NT2/D1 (cell line): Measurements from ENCODE around the gene ROBO1.
"Not testable (repeated sequence)": the region's sequence is repeated elsewhere in the genome, so short reads cannot be mapped to it uniquely, and the experiment has no call there.

ENCODE experiments used
- DNase-seq: peaks from one replicate; pipeline ENCODE4 v3.0.0-alpha.2; 2011; ENCODE audit warnings: low read depth, low spot score
- H3K27me3 ChIP-seq: 2 replicates; pipeline ENCODE4 v1.6.0; 2011; ENCODE audit warnings: mild to moderate bottlenecking; ENCODE audit not compliant: insufficient read length, insufficient read depth
- H3K36me3 ChIP-seq: 2 replicates; pipeline ENCODE4 v1.6.1; 2011; ENCODE audit warnings: mild to moderate bottlenecking, low read length, mixed read lengths; ENCODE audit not compliant: insufficient read depth, insufficient read length
- H3K4me1 ChIP-seq: 2 replicates; pipeline ENCODE4 v1.5.1; 2011; ENCODE audit not compliant: insufficient read depth, insufficient read length
- H3K4me3 ChIP-seq: 2 replicates; pipeline ENCODE4 v1.5.1; 2011; ENCODE audit warnings: low read depth; ENCODE audit not compliant: insufficient read length
- H3K9ac ChIP-seq: 2 replicates; pipeline ENCODE4 v1.6.0; 2011; ENCODE audit warnings: low read depth; ENCODE audit not compliant: insufficient read length
- H3K9me3 ChIP-seq: 2 replicates; pipeline ENCODE4 v1.5.1; 2011; ENCODE audit warnings: mild to moderate bottlenecking, low read length; ENCODE audit not compliant: insufficient read depth
- SUZ12 ChIP-seq: IDR thresholded peaks from 2 replicates; pipeline ENCODE4 v1.6.1; 2011; ENCODE audit not compliant: insufficient read length, insufficient read depth; ENCODE audit errors: extremely low read depth
- YY1 ChIP-seq: IDR thresholded peaks from 2 replicates; pipeline ENCODE4 v1.6.1; 2011; ENCODE audit not compliant: insufficient read length, insufficient read depth
- ZNF274 ChIP-seq: IDR thresholded peaks from 2 replicates; pipeline ENCODE4 v1.6.1; 2011; ENCODE audit warnings: mild to moderate bottlenecking, low read depth, low read length

ROBO1 gene

DNA sequence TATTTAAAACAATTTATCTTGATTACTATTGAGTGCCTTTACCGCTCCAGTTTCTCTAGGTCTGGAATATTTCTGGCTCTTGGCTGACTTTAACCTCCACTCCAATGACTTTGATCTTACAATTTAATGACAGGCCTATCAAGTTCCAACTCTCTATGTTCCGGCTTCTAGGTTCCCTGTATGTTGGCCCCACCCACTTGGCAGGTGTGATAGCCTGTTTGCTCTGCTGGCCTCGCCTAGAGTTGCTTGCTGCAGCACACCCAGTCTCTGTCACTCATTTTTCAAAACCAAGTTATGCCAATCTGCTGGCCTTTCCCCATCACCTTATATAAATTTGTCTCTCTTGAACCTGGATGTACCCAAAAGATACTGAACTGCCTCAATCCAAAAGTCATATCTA is 428.0 kb downstream of the ROBO1 start:
- TF ChIP-seq YY1 (no peak), SUZ12 (no peak), ZNF274 (no peak)
- no peak overlapping the region for H3K9ac ChIP-seq
- no peaks in the 10 kb centered on the region for H3K36me3 ChIP-seq
- no peaks in the 10 kb centered on the region for H3K27me3 ChIP-seq
- no peak for DNase-seq
- no peak overlapping the region for H3K4me3 ChIP-seq
- H3K4me1 ChIP-seq = no peaks in the 10 kb centered on the region
- H3K9me3 ChIP-seq = peaks cover 23% of the 10 kb centered on the region

DNA sequence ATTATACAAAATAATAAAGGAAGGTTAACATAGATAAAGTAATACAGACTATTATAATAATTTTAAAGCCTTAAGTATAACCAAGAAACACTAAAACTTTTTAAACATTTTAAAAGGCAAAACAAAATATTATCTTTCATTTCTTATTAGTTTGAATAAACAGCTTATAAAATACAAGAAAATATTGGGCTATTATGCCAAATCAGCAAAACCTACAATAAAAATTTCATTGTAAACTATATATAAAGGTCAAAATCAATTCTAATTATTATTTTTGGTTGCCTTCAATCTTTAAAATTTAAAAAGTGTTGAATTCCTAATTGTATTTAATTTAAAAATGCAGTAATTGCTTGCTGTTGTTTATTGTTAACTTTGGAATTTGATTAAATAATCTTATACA is 430.0 kb downstream of the ROBO1 start:
- no peak for DNase-seq
- H3K9me3 ChIP-seq = peaks cover 26% of the 10 kb centered on the region
- no peak overlapping the region for H3K9ac ChIP-seq
- TF ChIP-seq YY1 = no peak
- no peak for TF ChIP-seq SUZ12
- H3K4me1 ChIP-seq = no peaks in the 10 kb centered on the region
- no peaks in the 10 kb centered on the region for H3K36me3 ChIP-seq
- no peak overlapping the region for H3K4me3 ChIP-seq
- no peaks in the 10 kb centered on the region for H3K27me3 ChIP-seq

DNA sequence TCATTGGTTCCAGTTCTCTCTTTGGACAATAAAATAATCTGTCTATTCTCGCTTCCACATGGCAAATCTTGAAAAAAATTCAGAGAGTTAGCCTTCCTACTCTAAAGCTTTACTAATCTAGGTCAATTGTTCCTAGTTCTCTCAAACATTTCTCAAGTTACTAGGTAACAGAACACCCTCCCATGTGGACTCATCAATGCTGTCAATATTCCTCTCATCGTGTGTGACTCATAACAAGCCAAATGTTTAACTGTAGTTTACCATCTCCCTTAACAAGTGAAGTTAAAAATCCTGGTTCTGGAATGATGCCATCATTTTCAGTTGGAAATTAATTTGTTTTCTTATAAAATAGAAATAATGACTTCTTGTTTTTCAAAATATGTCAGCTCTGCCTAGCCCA is 438.6 kb downstream of the ROBO1 start:
- Histone ChIP-seq H3K27me3 (no peaks in the 10 kb centered on the region), H3K4me1 (no peaks in the 10 kb centered on the region), H3K4me3 (no peak overlapping the region), H3K9ac (no peak overlapping the region), H3K9me3 (peaks cover 8% of the 10 kb centered on the region; the same call in 1 of the 2 replicates), H3K36me3 (no peaks in the 10 kb centered on the region)
- no peak for DNase-seq
- TF ChIP-seq ZNF274 (no peak), SUZ12 (no peak), YY1 (no peak)

DNA sequence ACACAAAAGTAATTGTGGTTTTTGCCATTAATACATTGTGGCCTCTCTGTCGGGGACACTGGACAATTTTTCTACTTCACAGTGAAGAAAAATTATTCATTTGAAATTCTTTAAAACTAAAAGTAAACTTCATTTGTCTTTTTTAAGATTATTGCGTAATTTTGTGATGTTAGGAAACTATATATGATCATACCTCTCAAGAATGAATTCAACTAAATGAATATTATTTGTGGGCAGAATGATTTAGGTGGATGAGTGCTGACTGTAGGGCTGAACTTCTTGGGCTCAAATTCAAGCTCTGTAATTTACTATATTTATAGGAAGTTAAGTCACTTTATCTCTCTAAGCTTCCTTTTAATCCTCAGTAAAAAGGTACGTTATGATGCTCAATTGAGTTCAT is 441.2 kb downstream of the ROBO1 start:
- Histone ChIP-seq H3K27me3 (no peaks in the 10 kb centered on the region), H3K9ac (no peak overlapping the region), H3K4me1 (no peaks in the 10 kb centered on the region), H3K36me3 (no peaks in the 10 kb centered on the region), H3K9me3 (peaks cover 8% of the 10 kb centered on the region; the same call in 1 of the 2 replicates), H3K4me3 (no peak overlapping the region)
- no peak for TF ChIP-seq ZNF274
- no peak for TF ChIP-seq SUZ12
- no peak for DNase-seq

DNA sequence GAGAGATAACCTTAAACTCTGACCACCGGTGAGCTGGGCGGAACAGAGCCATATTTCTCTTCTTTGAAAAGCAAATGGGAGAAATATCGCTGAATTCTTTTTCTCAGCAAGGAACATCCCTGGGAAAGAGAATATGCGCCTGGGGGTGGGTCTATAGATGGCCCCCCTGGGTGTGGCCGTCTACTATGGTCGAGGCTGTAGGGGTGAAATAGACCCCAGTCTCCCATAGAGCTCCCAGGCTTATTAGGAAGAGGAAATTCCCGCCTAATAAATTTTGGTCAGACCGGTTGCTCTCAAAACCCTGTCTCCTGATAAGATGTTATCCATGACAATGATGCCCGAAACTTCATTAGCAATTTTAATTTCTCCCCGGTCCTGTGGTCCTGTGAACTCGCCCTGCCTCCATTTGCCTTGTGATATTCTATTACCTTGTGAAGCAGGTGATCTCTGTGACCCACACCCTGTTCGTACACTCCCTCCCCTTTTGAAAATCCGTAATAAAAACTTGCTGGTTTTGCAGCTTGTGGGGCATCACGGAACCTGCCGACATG is 441.9 kb downstream of the ROBO1 start:
- H3K27me3 ChIP-seq, H3K9me3 ChIP-seq, DNase-seq, H3K36me3 ChIP-seq, H3K4me1 ChIP-seq, H3K4me3 ChIP-seq, H3K9ac ChIP-seq: not testable (repeated sequence)

DNA sequence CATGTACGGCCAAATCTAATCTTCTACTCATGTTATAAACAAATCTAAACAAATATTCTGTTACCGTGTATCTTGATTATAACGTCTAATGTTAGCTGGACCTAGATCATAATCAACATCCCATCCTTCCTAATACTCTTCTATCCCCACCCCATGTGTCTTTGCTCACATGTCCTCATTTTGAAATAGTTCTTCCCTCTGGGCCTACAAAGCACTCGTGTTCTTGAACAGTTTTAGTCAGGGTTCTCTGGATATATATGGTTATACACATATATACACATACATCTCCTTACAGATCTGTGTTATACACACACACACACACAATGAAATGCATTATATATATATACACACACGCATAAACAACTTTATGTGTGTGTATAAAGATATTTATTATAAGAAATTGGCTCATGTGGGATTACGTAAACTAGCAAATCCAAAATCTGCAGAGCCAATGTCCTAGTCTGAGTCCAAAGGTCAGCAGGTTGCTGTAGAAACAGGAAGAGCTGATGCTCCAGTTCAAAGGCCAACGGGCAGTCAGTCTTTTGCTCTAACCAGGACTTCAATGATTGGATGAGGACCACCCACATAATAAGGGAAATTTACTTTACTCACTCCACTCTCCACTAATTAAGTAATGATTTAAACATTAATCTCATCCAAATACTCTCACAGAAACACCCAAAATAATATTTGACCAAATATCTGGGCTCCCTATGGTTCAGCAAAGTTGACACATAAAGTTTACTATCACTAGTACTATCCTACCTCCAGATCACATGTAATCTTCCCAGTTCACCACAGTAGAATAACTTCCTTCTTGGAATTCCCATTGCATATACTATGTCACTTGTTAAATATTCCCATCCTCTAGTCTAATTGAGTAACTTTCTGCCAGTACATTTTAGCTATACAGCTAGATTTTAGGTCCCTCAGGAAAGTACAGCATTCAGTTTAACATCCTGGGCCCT is 450.0 kb downstream of the ROBO1 start:
- no peaks in the 10 kb centered on the region for H3K36me3 ChIP-seq
- H3K9ac ChIP-seq = no peak overlapping the region
- DNase-seq = no peak
- H3K27me3 ChIP-seq = no peaks in the 10 kb centered on the region
- TF ChIP-seq ZNF274 (no peak), YY1 (no peak), SUZ12 (no peak)
- no peaks in the 10 kb centered on the region for H3K4me1 ChIP-seq
- no peaks in the 10 kb centered on the region for H3K9me3 ChIP-seq
- H3K4me3 ChIP-seq = no peak overlapping the region

DNA sequence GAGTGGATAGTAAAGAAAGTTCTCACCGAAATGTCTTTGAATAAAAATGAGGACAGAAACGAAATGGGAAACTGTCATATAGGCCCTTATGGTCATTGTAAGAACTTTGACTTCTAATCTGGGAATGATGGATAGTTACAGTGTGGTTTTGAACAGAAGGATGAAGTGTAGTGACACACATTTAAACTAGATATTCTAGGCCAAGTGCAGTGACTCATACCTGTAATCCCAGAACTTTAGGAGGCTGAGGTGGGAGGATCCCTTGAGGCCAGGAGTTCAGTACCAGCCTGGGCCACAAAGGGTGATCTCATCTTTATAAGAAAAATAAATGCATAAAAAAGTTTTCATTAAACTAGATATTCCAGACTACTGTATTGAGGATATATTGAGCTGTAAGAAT is 452.8 kb downstream of the ROBO1 start:
- no peak for DNase-seq
- Histone ChIP-seq H3K4me3 (no peak overlapping the region), H3K4me1 (no peaks in the 10 kb centered on the region), H3K27me3 (no peaks in the 10 kb centered on the region), H3K9me3 (no peaks in the 10 kb centered on the region), H3K9ac (no peak overlapping the region), H3K36me3 (no peaks in the 10 kb centered on the region)
- no peak for TF ChIP-seq SUZ12
- no peak for TF ChIP-seq ZNF274
- no peak for TF ChIP-seq YY1
